ENCODE data around the gene SLC30A2. TPM values are rescaled to one million over a fixed set of nuclear protein-coding genes. Genes with fewer than 3 reads are reported as not detected.

SLC30A2 gene
- total and polyA plus RNA-seq, 2 experiments from 2014 or later, result 1.3 to 1.8 TPM

Other genes with a start within 250 kb of the SLC30A2 start
- 97.3 and 123 TPM in 2 replicates for gene SELENON, start 245.9 kb downstream of the SLC30A2 start, total RNA-seq
- 111 and 130 TPM in 2 replicates for gene SELENON, start 245.9 kb downstream of the SLC30A2 start, polyA plus RNA-seq
- gene MTFR1L, start 226.2 kb downstream of the SLC30A2 start, total RNA-seq, result 158 and 197 TPM in 2 replicates
- 251 and 266 TPM in 2 replicates for gene MTFR1L, start 226.2 kb downstream of the SLC30A2 start, polyA plus RNA-seq
- 3.0 and 4.4 TPM in 2 replicates for gene AUNIP, start 186.7 kb downstream of the SLC30A2 start, total RNA-seq
- 4.9 and 5.6 TPM in 2 replicates for gene AUNIP, start 186.7 kb downstream of the SLC30A2 start, polyA plus RNA-seq
- gene PAQR7, start 170.4 kb downstream of the SLC30A2 start, total RNA-seq, result 10.7 and 12.5 TPM in 2 replicates
- 2.1 and 3.1 TPM in 2 replicates for gene PAQR7, start 170.4 kb downstream of the SLC30A2 start, polyA plus RNA-seq
- gene STMN1, start 139.7 kb downstream of the SLC30A2 start, total RNA-seq, result 225 and 572 TPM in 2 replicates
- 943 and 1,052 TPM in 2 replicates for gene STMN1, start 139.7 kb downstream of the SLC30A2 start, polyA plus RNA-seq
- 8.3 and 10.9 TPM in 2 replicates for gene PAFAH2, start 48.1 kb downstream of the SLC30A2 start, total RNA-seq
- 11.1 and 11.2 TPM in 2 replicates for gene PAFAH2, start 48.1 kb downstream of the SLC30A2 start, polyA plus RNA-seq
- gene EXTL1, start 24.3 kb downstream of the SLC30A2 start, total RNA-seq, result 7.0 and 10.1 TPM in 2 replicates
- gene EXTL1, start 24.3 kb downstream of the SLC30A2 start, polyA plus RNA-seq, result 8.6 and 10.0 TPM in 2 replicates
- gene TRIM63, start 21.5 kb upstream of the SLC30A2 start, total RNA-seq, result 29.4 and 39.6 TPM in 2 replicates
- gene TRIM63, start 21.5 kb upstream of the SLC30A2 start, polyA plus RNA-seq, result 25.8 and 32.8 TPM in 2 replicates
- gene PDIK1L, start 65.7 kb upstream of the SLC30A2 start, total RNA-seq, result 3.7 and 8.5 TPM in 2 replicates
- 4.2 and 7.1 TPM in 2 replicates for gene PDIK1L, start 65.7 kb upstream of the SLC30A2 start, polyA plus RNA-seq
- gene FAM110D, start 113.0 kb upstream of the SLC30A2 start, total RNA-seq, result 4.7 and 6.8 TPM in 2 replicates
- gene FAM110D, start 113.0 kb upstream of the SLC30A2 start, polyA plus RNA-seq, result 8.1 and 10.9 TPM in 2 replicates
- gene C1orf232, start 122.8 kb upstream of the SLC30A2 start, total RNA-seq, result not detected in 2 replicates
- not detected in 2 replicates for gene C1orf232, start 122.8 kb upstream of the SLC30A2 start, polyA plus RNA-seq
- 34.5 and 47.8 TPM in 2 replicates for gene ZNF593, start 123.8 kb upstream of the SLC30A2 start, total RNA-seq
- gene ZNF593, start 123.8 kb upstream of the SLC30A2 start, polyA plus RNA-seq, result 43.6 and 58.0 TPM in 2 replicates
- not detected in 2 replicates for gene ZNF593OS, start 125.7 kb upstream of the SLC30A2 start, total RNA-seq
- 2.9 and 3.4 TPM in 2 replicates for gene ZNF593OS, start 125.7 kb upstream of the SLC30A2 start, polyA plus RNA-seq
- gene CNKSR1, start 131.4 kb upstream of the SLC30A2 start, total RNA-seq, result 8.4 and 9.7 TPM in 2 replicates
- gene CNKSR1, start 131.4 kb upstream of the SLC30A2 start, polyA plus RNA-seq, result 7.5 and 7.6 TPM in 2 replicates
- 0.42 TPM in 1 of 2 replicates, not detected in the other for gene CATSPER4, start 144.5 kb upstream of the SLC30A2 start, total RNA-seq
- 0.50 TPM in 1 of 2 replicates, not detected in the other for gene CATSPER4, start 144.5 kb upstream of the SLC30A2 start, polyA plus RNA-seq
- 32.7 and 33.2 TPM in 2 replicates for gene CEP85, start 188.1 kb upstream of the SLC30A2 start, total RNA-seq
- gene CEP85, start 188.1 kb upstream of the SLC30A2 start, polyA plus RNA-seq, result 22.9 and 28.8 TPM in 2 replicates
- 23.0 and 32.9 TPM in 2 replicates for gene SH3BGRL3, start 234.0 kb upstream of the SLC30A2 start, total RNA-seq
- gene SH3BGRL3, start 234.0 kb upstream of the SLC30A2 start, polyA plus RNA-seq, result 93.4 and 119 TPM in 2 replicates

Measured in cardiac muscle cell (in vitro differentiated cells and primary cell).